NT2/D1 (cell line): Measurements from ENCODE around the gene VDAC1.
"Not testable (repeated sequence)": the region's sequence is repeated elsewhere in the genome, so short reads cannot be mapped to it uniquely, and the experiment has no call there.

Experiments
- DNase-seq: peaks from one replicate; pipeline ENCODE4 v3.0.0-alpha.2; 2011; ENCODE audit warnings: low read depth, low spot score
- H3K27me3 ChIP-seq: 2 replicates; pipeline ENCODE4 v1.6.0; 2011; ENCODE audit warnings: mild to moderate bottlenecking; ENCODE audit not compliant: insufficient read length, insufficient read depth
- H3K36me3 ChIP-seq: 2 replicates; pipeline ENCODE4 v1.6.1; 2011; ENCODE audit warnings: mild to moderate bottlenecking, low read length, mixed read lengths; ENCODE audit not compliant: insufficient read depth, insufficient read length
- H3K4me1 ChIP-seq: 2 replicates; pipeline ENCODE4 v1.5.1; 2011; ENCODE audit not compliant: insufficient read depth, insufficient read length
- H3K4me3 ChIP-seq: 2 replicates; pipeline ENCODE4 v1.5.1; 2011; ENCODE audit warnings: low read depth; ENCODE audit not compliant: insufficient read length
- H3K9ac ChIP-seq: 2 replicates; pipeline ENCODE4 v1.6.0; 2011; ENCODE audit warnings: low read depth; ENCODE audit not compliant: insufficient read length
- H3K9me3 ChIP-seq: 2 replicates; pipeline ENCODE4 v1.5.1; 2011; ENCODE audit warnings: mild to moderate bottlenecking, low read length; ENCODE audit not compliant: insufficient read depth
- SUZ12 ChIP-seq: IDR thresholded peaks from 2 replicates; pipeline ENCODE4 v1.6.1; 2011; ENCODE audit not compliant: insufficient read length, insufficient read depth; ENCODE audit errors: extremely low read depth
- YY1 ChIP-seq: IDR thresholded peaks from 2 replicates; pipeline ENCODE4 v1.6.1; 2011; ENCODE audit not compliant: insufficient read length, insufficient read depth
- ZNF274 ChIP-seq: IDR thresholded peaks from 2 replicates; pipeline ENCODE4 v1.6.1; 2011; ENCODE audit warnings: mild to moderate bottlenecking, low read depth, low read length

Gene VDAC1

DNA sequence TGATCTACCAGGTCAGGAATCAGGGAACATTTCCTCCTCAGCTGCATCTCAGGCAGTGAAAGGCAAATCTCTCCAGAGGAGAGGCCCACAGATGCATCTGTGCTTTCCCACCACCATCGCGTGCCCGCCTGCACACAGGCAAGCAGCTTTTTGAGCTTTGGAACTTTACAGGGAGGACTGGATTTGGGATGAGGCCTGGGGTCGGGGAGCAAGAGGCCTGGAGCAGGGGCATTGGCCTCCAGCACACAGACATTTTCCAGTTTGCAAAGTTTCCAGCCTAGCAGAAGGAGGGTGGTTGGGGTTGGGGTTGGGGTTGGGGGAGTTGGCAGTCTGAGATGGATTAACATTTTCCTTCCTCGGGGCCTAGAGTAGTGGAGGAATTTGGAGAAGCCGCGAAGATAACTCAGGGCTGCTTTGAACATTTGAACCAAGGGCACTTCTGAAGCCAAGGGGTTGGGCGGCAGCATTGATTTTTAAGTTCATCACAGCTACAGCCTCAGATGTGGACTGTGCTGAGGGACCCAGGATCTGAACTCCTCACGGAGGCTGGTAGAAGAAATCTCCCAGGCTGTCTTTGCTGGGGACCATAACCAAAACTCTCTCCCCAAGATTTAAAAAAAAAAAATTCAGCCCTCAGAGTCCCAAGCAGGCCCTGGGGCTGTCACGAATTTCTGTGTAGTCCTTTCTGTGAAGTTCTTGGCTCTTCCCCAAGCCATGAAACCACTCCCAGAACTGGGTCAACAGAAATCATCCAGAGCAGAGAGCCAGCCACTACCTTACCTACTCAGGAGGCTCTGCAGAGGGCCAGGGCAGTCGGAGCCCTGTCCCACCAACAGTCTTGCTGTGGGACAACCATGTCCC, 61.9 kb downstream of the VDAC1 start:
- H3K9me3 ChIP-seq: no peaks in the 10 kb centered on the region
- DNase-seq: no peak
- H3K9ac ChIP-seq: no peak overlapping the region
- no peaks in the 10 kb centered on the region for H3K36me3 ChIP-seq
- no peaks in the 10 kb centered on the region for H3K4me1 ChIP-seq
- H3K4me3 ChIP-seq: no peak overlapping the region
- TF ChIP-seq SUZ12 (no peak), ZNF274 (no peak), YY1 (no peak)
- no peaks in the 10 kb centered on the region for H3K27me3 ChIP-seq

DNA sequence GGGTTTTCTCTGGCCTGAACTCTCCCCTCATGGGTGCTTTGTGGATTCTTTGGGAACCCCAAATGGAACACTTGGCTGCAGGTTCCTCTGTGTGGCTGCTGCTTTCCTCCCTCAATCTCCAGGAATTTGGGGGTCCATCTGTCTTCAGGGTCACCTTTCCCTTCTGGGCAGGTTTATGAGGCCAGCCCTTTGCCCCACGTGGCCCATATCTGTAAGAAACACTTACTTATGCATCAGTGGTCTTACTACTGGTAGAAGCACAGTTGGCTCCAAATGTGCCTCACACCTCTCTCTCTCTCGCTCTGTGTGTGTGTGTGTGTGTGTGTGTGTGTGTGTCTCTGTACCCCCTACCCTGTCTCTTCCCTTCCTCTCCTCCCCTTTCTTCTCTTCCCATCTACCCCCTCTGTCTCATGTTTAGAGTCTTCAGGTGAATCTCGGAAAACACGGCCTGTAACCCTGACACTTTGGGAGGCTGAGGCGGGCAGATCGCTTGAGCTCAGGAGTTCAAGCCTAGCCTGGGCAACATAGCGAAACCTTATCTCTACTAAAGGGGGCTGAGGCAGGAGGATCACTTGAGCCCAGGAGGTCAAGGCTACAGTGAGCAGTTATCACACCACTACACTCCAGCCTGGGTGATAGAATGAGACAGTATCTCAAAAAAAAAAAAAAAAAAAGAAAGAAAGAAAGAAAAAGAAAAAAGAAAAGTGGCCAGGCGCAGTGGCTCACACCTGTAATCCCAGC, 63.1 kb downstream of the VDAC1 start:
- no peak overlapping the region for H3K9ac ChIP-seq
- no peaks in the 10 kb centered on the region for H3K36me3 ChIP-seq
- H3K27me3 ChIP-seq: no peaks in the 10 kb centered on the region
- DNase-seq: no peak
- no peaks in the 10 kb centered on the region; the same call in 1 of the 2 replicates for H3K9me3 ChIP-seq
- TF ChIP-seq ZNF274: no peak
- no peak for TF ChIP-seq SUZ12
- TF ChIP-seq YY1: no peak
- no peaks in the 10 kb centered on the region for H3K4me1 ChIP-seq
- no peak overlapping the region for H3K4me3 ChIP-seq

DNA sequence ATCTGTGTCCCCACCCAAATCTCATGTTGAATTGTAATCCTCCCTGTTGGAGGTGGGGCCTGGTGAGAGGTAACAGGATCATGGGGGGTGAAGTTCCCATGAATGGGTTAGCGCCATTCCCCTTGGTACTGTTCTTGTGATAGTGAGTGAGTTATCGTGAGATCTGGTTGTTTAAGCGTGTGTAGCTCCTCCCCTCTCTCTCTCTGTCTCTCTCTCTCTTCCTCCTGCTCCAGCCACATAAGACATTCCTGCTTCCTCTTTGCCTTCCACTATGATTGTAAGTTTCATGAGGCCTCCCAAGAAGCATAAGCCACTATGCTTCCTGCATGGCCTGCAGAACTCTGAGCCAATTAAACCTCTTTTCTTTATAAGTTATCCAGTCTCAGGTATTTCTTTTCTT, 65.1 kb downstream of the VDAC1 start:
- H3K4me3 ChIP-seq: no peak overlapping the region
- H3K4me1 ChIP-seq: no peaks in the 10 kb centered on the region
- no peak for DNase-seq

DNA sequence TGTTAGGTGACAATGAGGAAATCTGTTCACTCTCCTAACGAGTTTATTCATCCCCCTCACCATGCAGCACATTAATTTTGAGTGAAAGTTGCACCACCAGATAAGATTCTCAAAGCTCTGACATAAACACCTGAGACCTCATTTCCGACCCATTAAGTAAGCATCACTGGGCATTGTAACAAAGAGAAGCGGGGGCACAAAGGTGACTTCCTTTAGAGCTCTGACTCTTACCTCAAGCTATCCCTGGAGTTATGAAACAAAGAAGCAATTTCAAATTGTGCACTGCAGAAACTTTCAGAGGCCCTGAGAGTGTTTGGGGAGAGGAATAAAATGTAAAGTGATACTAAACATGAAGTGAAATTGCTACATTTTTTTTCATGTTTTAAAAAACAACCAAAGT, 65.8 kb downstream of the VDAC1 start:
- no peak overlapping the region for H3K4me3 ChIP-seq
- DNase-seq: no peak
- no peaks in the 10 kb centered on the region for H3K36me3 ChIP-seq
- no peaks in the 10 kb centered on the region for H3K4me1 ChIP-seq
- no peaks in the 10 kb centered on the region for H3K27me3 ChIP-seq
- TF ChIP-seq SUZ12 (no peak), ZNF274 (no peak)
- H3K9me3 ChIP-seq: peaks cover 11% of the 10 kb centered on the region
- H3K9ac ChIP-seq: no peak overlapping the region

More for the DNA sequence above, 65.1 kb downstream of the VDAC1 start:
- Histone ChIP-seq H3K36me3 (no peaks in the 10 kb centered on the region), H3K9ac (no peak overlapping the region), H3K27me3 (no peaks in the 10 kb centered on the region), H3K9me3 (peaks cover 11% of the 10 kb centered on the region)
- TF ChIP-seq ZNF274 (no peak), YY1 (no peak), SUZ12 (no peak)

DNA sequence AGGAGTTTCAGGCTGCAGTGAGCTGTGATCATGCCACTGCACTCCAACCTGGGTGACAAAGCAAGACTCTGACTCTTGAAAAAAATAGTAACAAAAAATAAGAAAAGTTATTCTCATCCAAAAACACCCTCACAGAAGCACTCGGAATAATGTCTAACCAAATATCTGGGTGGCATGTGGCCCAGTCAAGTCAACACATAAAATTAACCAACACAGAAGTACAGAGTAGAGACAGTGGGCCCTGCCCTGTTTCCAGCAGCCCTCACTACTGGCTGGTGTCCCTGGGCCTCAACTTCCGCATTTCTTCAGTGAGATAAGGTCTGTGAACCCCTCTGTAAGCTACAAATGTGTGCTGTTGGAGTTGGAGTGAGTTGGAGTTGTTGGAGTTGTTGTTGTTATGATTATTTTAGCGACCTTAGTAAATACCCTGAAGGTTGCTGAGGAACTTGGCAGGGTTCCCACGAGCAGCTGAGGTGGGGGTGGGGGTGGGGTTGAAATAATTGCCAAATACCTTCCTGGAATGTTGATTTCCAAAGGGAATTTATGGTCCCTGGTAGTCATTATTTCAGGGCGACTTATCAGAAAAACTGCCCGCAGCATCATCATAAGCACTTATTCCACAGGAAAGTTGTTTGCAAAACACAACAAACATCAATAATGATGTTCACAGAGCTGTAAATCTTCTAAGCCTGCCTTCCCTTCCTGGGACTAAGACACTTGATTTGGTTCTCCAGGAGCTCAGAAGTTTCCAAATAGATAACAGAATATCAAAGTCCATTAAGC, 66.5 kb downstream of the VDAC1 start:
- Histone ChIP-seq H3K4me3 (no peak overlapping the region), H3K9ac (no peak overlapping the region), H3K27me3 (no peaks in the 10 kb centered on the region), H3K4me1 (no peaks in the 10 kb centered on the region), H3K9me3 (peaks cover 11% of the 10 kb centered on the region), H3K36me3 (no peaks in the 10 kb centered on the region)
- DNase-seq: no peak
- TF ChIP-seq ZNF274 (no peak), SUZ12 (no peak), YY1 (no peak)

DNA sequence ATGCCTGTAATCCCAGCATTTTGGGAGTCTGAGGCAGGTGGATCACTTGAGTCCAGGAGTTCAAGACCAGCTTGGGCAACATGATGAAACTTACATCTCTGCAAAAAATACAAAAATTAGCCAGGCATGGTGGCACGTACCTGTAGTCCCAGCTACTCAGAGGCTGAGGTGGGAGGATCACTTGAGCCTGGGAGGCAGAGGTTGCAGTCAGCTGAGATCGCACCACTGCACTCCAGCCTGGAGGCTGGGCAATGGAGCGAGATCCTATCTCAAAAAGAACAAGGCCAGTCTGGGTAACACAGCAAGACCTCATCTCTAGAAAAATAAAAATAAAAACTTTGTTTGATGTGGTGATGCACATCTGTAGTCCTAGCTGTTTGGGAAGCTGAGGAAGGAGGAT, 67.1 kb downstream of the VDAC1 start:
- DNase-seq, H3K4me1 ChIP-seq, H3K9ac ChIP-seq, H3K27me3 ChIP-seq, H3K4me3 ChIP-seq, H3K36me3 ChIP-seq: not testable (repeated sequence)
- peaks cover 11% of the 10 kb centered on the region for H3K9me3 ChIP-seq

DNA sequence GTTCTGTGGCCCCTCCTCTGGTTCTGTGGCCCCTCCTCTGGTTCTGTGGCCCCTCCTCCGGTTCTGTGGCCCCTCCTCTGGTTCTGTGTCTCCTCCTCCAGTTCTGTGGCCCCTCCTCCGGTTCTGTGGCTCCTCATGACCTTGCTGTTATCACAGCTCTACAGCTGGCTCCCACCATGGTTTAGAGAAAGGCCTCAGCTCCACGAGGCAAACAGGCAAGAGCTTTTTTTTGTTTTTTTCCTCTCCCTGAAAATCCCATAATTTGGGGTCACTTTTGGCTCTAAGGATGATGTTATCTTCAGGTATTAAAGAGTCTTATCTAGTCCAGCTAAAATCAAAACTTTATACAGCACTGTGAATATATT, 68.1 kb downstream of the VDAC1 start:
- H3K4me1 ChIP-seq: no peaks in the 10 kb centered on the region
- no peak for DNase-seq
- no peak overlapping the region for H3K4me3 ChIP-seq
- TF ChIP-seq YY1: no peak
- H3K36me3 ChIP-seq: no peaks in the 10 kb centered on the region
- no peak overlapping the region for H3K9ac ChIP-seq
- no peaks in the 10 kb centered on the region for H3K27me3 ChIP-seq
- peaks cover 11% of the 10 kb centered on the region for H3K9me3 ChIP-seq

DNA sequence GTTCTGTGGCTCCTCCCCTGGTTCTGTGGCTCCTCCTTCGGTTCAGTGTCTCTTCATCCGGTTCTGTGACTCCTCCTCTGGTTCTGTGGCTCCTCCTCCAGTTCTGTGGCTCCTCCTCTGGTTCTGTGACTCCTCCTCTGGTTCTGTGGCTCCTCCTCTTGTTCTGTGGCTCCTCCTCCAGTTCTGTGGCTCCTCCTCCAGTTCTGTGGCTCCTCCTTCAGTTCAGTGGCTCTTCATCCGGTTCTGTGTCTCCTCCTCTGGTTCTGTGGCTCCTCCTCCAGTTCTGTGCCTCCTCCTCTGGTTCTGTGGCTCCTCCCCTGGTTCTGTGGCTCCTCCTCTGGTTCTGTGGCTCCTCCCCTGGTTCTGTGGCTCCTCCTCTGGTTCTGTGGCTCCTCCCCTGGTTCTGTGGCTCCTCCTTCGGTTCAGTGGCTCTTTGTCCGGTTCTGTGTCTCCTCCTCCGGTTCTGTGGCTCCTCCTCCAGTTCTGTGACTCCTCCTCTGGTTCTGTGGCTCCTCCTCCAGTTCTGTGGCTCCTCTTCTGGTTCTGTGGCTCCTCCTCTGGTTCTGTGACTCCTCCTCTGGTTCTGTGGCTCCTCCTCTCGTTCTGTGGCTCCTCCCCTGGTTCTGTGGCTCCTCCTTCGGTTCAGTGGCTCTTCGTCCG, 68.7 kb downstream of the VDAC1 start:
- peaks cover 11% of the 10 kb centered on the region for H3K9me3 ChIP-seq
- not testable (repeated sequence) for H3K4me3 ChIP-seq, DNase-seq, H3K4me1 ChIP-seq, H3K27me3 ChIP-seq, H3K9ac ChIP-seq, H3K36me3 ChIP-seq
